ENCODE measurements around the gene STAB2. TPM values are rescaled to one million over a fixed set of nuclear protein-coding genes. Genes with fewer than 3 reads are reported as not detected.

The STAB2 gene
- total RNA-seq, 1 donor from 2014 or later: not detected

GRCh38 chr12:103680591-103681141 lies 93.6 kb downstream of the STAB2 start:
- intact Hi-C loops (cut with DNase I): no loop called here
- H3K4me1 ChIP-seq: no peaks in the 10 kb centered on the region
- H3K9me3 ChIP-seq: no peaks in the 10 kb centered on the region
- TF ChIP-seq CTCF (IDR thresholded peaks at IDR 0.05): no peak
- H3K27ac ChIP-seq: no peak overlapping the region
- DNase-seq (ENCODE audit: low spot score in 2 of 2): peak in 1 of 2 donors; percentile 69
- no peaks in the 10 kb centered on the region for H3K36me3 ChIP-seq
- no peaks in the 10 kb centered on the region for H3K27me3 ChIP-seq
- no peak overlapping the region for H3K4me3 ChIP-seq

GRCh38 chr12:103686026-103686425 lies 99.0 kb downstream of the STAB2 start:
- Histone ChIP-seq H3K4me1 (no peaks in the 10 kb centered on the region), H3K4me3 (no peak overlapping the region), H3K9me3 (no peaks in the 10 kb centered on the region), H3K27ac (no peak overlapping the region), H3K27me3 (no peaks in the 10 kb centered on the region), H3K36me3 (no peaks in the 10 kb centered on the region)
- DNase-seq (ENCODE audit: low spot score in 2 of 2): no peak
- no peak for TF ChIP-seq CTCF (IDR thresholded peaks at IDR 0.05)
- intact Hi-C loops (cut with DNase I): no loop called here

GRCh38 chr12:103687253-103687652 lies 100.2 kb downstream of the STAB2 start:
- Histone ChIP-seq H3K27me3 (no peaks in the 10 kb centered on the region), H3K27ac (no peak overlapping the region), H3K36me3 (no peaks in the 10 kb centered on the region), H3K9me3 (no peaks in the 10 kb centered on the region), H3K4me3 (no peak overlapping the region), H3K4me1 (no peaks in the 10 kb centered on the region)
- no peak for TF ChIP-seq CTCF (IDR thresholded peaks at IDR 0.05)
- intact Hi-C loops (cut with DNase I): no loop called here
- no peak for DNase-seq (ENCODE audit: low spot score in 2 of 2)

GRCh38 chr12:103688376-103689063 lies 101.4 kb downstream of the STAB2 start:
- intact Hi-C loops (cut with DNase I): no loop called here
- no peaks in the 10 kb centered on the region for H3K36me3 ChIP-seq
- no peaks in the 10 kb centered on the region for H3K9me3 ChIP-seq
- DNase-seq (ENCODE audit: low spot score in 2 of 2): no peak
- no peak overlapping the region for H3K27ac ChIP-seq
- TF ChIP-seq CTCF (IDR thresholded peaks at IDR 0.05): no peak
- no peaks in the 10 kb centered on the region for H3K4me1 ChIP-seq
- H3K4me3 ChIP-seq: no peak overlapping the region
- H3K27me3 ChIP-seq: no peaks in the 10 kb centered on the region

GRCh38 chr12:103690426-103690825 lies 103.4 kb downstream of the STAB2 start:
- Histone ChIP-seq H3K4me1 (no peaks in the 10 kb centered on the region), H3K9me3 (no peaks in the 10 kb centered on the region), H3K4me3 (no peak overlapping the region), H3K36me3 (no peaks in the 10 kb centered on the region), H3K27ac (no peak overlapping the region), H3K27me3 (no peaks in the 10 kb centered on the region)
- intact Hi-C loops (cut with DNase I): no loop called here
- no peak for TF ChIP-seq CTCF (IDR thresholded peaks at IDR 0.05)
- DNase-seq (ENCODE audit: low spot score in 2 of 2): no peak
